ENCODE results near the gene PLA2G2F. TPM values are rescaled to one million over a fixed set of nuclear protein-coding genes. Genes with fewer than 3 reads are reported as not detected.

The PLA2G2F gene
- total and polyA plus RNA-seq, 7 donors, result 0.03 TPM; not detected in 6

DNA sequence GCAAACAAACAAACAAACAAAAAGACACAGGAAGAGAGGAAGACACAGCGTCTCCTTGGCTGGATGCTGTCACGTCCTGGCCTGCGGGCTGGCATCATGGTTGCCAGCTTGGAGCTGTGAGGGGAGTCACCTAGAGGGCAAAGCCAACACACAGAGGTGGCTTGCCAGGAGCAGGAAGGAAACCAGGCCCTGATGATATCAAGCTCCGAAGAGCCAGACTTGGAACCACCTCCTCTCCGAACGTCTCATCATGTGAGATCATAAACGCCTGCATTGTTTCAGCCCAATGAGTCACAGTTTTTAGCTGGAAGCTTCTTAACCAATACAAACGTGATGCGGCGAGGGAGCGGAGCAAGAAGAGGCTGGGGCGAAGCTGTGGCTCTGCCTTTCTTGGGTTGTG lies 28.4 kb upstream of the PLA2G2F start:
- Histone ChIP-seq H3K4me1 (no peaks in the 10 kb centered on the region), H3K4me3 (no peak overlapping the region), H3K27ac (no peak overlapping the region), H3K27me3 (ENCODE audit: insufficient read depth in 3 of 3, low read length in 2 of 3) (peaks cover 0 to 2% (median 2%) of the 10 kb centered on the region in 3 donors), H3K9me3 (no peaks in the 10 kb centered on the region), H3K36me3 (ENCODE audit: insufficient read depth in 1 of 2, low read depth in 1 of 2) (no peaks in the 10 kb centered on the region)
- 65 to 70% (median 70%) methylated on average over 12 of the region's 12 CpGs for WGBS, 3 donors
- DNase-seq, result no peak
- TF ChIP-seq, protein P1, sequence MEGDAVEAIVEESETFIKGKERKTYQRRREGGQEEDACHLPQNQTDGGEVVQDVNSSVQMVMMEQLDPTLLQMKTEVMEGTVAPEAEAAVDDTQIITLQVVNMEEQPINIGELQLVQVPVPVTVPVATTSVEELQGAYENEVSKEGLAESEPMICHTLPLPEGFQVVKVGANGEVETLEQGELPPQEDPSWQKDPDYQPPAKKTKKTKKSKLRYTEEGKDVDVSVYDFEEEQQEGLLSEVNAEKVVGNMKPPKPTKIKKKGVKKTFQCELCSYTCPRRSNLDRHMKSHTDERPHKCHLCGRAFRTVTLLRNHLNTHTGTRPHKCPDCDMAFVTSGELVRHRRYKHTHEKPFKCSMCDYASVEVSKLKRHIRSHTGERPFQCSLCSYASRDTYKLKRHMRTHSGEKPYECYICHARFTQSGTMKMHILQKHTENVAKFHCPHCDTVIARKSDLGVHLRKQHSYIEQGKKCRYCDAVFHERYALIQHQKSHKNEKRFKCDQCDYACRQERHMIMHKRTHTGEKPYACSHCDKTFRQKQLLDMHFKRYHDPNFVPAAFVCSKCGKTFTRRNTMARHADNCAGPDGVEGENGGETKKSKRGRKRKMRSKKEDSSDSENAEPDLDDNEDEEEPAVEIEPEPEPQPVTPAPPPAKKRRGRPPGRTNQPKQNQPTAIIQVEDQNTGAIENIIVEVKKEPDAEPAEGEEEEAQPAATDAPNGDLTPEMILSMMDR (IDR thresholded peaks at IDR 0.05), result no peak
- intact Hi-C loops (cut with DNase I), result no loop called here
- no peak for ATAC-seq

- Histone ChIP-seq H3K4me3 (no peak overlapping the region), H3K27me3 (ENCODE audit: insufficient read depth in 3 of 3, low read length in 2 of 3) (peaks cover 0 to 2% (median 2%) of the 10 kb centered on the region in 3 donors), H3K27ac (no peak overlapping the region), H3K36me3 (ENCODE audit: insufficient read depth in 1 of 2, low read depth in 1 of 2) (no peaks in the 10 kb centered on the region), H3K4me1 (no peaks in the 10 kb centered on the region), H3K9me3 (no peaks in the 10 kb centered on the region)
- DNase-seq (no peak), ATAC-seq (no peak)
- TF ChIP-seq, protein P1 (IDR thresholded peaks at IDR 0.05), result no peak
- WGBS, 3 donors, result 88 to 92% (median 92%) methylated on average over 5 of the region's 5 CpGs
- intact Hi-C loops (cut with DNase I), result no loop called here
These were observed 27.7 kb upstream of the PLA2G2F start for GRCh38 chr1:20111452-20111851.

- intact Hi-C loops (cut with DNase I), result no loop called here
- no peak for ATAC-seq
These were observed 26.7 kb upstream of the PLA2G2F start for GRCh38 chr1:20112279-20113000.

DNA sequence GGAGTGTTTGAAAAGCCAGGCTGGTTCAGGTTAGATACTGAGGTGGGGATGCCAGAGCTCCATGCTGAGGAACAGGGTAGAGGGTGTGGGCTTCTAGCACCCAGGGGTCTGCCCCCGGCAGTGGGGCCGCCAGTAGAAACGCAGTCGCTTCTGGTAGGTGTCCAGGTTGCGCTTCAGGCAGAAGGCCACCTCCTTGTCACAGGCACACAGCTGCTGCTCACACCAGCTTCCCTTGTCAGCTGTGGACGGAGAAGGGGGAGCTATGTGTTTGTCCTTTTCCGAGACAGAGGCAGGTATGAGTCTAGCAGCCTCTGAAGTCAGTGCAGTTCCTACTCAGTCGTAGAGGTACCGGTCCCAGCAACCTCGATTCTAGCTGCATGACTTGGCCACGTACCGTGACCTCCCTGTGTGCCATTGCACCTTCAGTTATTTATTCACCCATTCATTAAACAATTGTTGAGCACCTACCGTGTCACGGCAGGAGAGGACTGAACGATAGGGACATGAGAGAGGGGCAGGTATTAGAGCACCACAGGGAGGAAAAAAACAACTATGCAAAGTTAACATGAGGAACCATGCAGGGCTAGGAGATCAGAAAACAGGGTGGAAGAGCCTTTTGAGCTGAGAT lies 25.0 kb upstream of the PLA2G2F start:
- Histone ChIP-seq H3K4me3 (no peak overlapping the region), H3K27me3 (ENCODE audit: insufficient read depth in 3 of 3, low read length in 2 of 3) (peaks cover 0 to 16% (median 2%) of the 10 kb centered on the region in 3 donors), H3K4me1 (no peaks in the 10 kb centered on the region), H3K27ac (no peak overlapping the region), H3K9me3 (no peaks in the 10 kb centered on the region), H3K36me3 (ENCODE audit: insufficient read depth in 1 of 2, low read depth in 1 of 2) (no peaks in the 10 kb centered on the region)
- ATAC-seq, result no peak
- intact Hi-C loops (cut with DNase I), result no loop called here
- WGBS, 3 donors, result 66 to 72% (median 67%) methylated on average over 15 of the region's 15 CpGs
- DNase-seq, result no peak
- TF ChIP-seq, protein P1 (IDR thresholded peaks at IDR 0.05), result no peak

More at GRCh38 chr1:20112279-20113000, 26.7 kb upstream of the PLA2G2F start:
- Histone ChIP-seq H3K4me3 (no peak overlapping the region), H3K4me1 (no peaks in the 10 kb centered on the region), H3K27ac (no peak overlapping the region), H3K36me3 (ENCODE audit: insufficient read depth in 1 of 2, low read depth in 1 of 2) (no peaks in the 10 kb centered on the region), H3K9me3 (no peaks in the 10 kb centered on the region), H3K27me3 (ENCODE audit: insufficient read depth in 3 of 3, low read length in 2 of 3) (peaks cover 0 to 6% (median 2%) of the 10 kb centered on the region in 3 donors)
- no peak for DNase-seq
- WGBS, 3 donors, result 59 to 67% (median 65%) methylated on average over 3 of the region's 3 CpGs
- TF ChIP-seq, protein P1 (IDR thresholded peaks at IDR 0.05), result no peak

All from psoas muscle (tissue), 8 donors.